Measurements from ENCODE around the gene SMYD3.

DNA sequence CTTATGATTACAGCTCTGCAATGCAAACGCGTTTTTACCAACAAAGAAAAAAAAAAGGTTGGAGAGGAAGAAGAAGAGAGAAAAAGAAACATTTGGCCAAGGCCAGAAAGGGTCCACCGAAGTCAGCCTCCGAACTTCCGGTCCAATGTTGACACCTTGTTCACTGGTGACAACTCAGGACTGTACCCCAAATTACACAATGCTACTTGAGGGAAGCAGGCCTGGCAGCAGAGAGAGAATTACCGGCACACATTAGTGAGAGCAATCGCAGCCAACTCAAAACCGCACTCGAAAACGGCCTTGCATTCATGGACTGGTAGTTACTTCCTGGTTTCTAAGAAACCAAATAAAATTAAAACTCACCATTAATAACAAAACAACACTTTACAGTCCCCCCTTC, 699.8 kb downstream of the SMYD3 start:
- TF ChIP-seq, protein P1, sequence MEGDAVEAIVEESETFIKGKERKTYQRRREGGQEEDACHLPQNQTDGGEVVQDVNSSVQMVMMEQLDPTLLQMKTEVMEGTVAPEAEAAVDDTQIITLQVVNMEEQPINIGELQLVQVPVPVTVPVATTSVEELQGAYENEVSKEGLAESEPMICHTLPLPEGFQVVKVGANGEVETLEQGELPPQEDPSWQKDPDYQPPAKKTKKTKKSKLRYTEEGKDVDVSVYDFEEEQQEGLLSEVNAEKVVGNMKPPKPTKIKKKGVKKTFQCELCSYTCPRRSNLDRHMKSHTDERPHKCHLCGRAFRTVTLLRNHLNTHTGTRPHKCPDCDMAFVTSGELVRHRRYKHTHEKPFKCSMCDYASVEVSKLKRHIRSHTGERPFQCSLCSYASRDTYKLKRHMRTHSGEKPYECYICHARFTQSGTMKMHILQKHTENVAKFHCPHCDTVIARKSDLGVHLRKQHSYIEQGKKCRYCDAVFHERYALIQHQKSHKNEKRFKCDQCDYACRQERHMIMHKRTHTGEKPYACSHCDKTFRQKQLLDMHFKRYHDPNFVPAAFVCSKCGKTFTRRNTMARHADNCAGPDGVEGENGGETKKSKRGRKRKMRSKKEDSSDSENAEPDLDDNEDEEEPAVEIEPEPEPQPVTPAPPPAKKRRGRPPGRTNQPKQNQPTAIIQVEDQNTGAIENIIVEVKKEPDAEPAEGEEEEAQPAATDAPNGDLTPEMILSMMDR (IDR thresholded peaks at IDR 0.05): no peak
- TF ChIP-seq POLR2A (IDR thresholded peaks at IDR 0.05): no peak
